HCT116 (cell line): ENCODE measurements around the gene PRELID2.

ENCODE experiments used
- EZH2 ChIP-seq: fragments of 200-600 bp; sonication (generic); IDR thresholded peaks from 2 replicates; pipeline ENCODE4 v1.6.1; 2017; ENCODE audit warnings: antibody characterized with exemption, mixed run types
- FOSL1 ChIP-seq: IDR thresholded peaks from 2 replicates; pipeline ENCODE4 v1.6.1; 2012; ENCODE audit warnings: low read depth
- POLR2A ChIP-seq: IDR thresholded peaks from 2 replicates; pipeline ENCODE4 v1.7.0; 2011; ENCODE audit warnings: borderline replicate concordance; ENCODE audit not compliant: insufficient read depth, insufficient read length; ENCODE audit errors: extremely low read depth
- POLR2AphosphoS5 ChIP-seq: IDR thresholded peaks from 2 replicates; pipeline ENCODE4 v1.6.1; 2011; ENCODE audit warnings: mild to moderate bottlenecking, low read depth, low read length, moderate library complexity
- SP1 ChIP-seq: IDR thresholded peaks from 2 replicates; pipeline ENCODE4 v1.6.1; 2012; ENCODE audit warnings: low read depth
- SRF ChIP-seq: IDR thresholded peaks from 2 replicates; pipeline ENCODE4 v1.6.1; 2012; ENCODE audit warnings: low read depth
- TCF7L2 ChIP-seq: IDR thresholded peaks from 2 replicates; pipeline ENCODE4 v1.7.0; 2011; ENCODE audit warnings: borderline replicate concordance, inconsistent platforms; ENCODE audit not compliant: insufficient read depth, insufficient read length; ENCODE audit errors: extremely low read depth
- ZFX ChIP-seq: fragments of 450-650 bp; IDR thresholded peaks from 2 replicates; pipeline ENCODE4 v1.6.1; 2017
- TF ChIP-seq, protein P1 (sequence below), 3 experiments: fragments of 200-600 bp in 1 of 3; sonication (generic) in 1 of 3; IDR thresholded peaks in 2 of 3; conservative IDR thresholded peaks in 1 of 3; 2 replicates each; pipeline ENCODE4 v1.5.1; 2012 to 2017; ENCODE audit warnings: low read depth in 2 of 3, low read length in 2 of 3, antibody characterized with exemption in 1 of 3, borderline replicate concordance in 1 of 3, control low read depth in 1 of 3, mild to moderate bottlenecking in 1 of 3, mixed read lengths in 1 of 3, mixed run types in 1 of 3, moderate library complexity in 1 of 3; ENCODE audit not compliant: insufficient read depth in 1 of 3

GRCh38 chr5:145739843-145740242 is 95.3 kb downstream of the PRELID2 start:
- TF ChIP-seq, protein P1, sequence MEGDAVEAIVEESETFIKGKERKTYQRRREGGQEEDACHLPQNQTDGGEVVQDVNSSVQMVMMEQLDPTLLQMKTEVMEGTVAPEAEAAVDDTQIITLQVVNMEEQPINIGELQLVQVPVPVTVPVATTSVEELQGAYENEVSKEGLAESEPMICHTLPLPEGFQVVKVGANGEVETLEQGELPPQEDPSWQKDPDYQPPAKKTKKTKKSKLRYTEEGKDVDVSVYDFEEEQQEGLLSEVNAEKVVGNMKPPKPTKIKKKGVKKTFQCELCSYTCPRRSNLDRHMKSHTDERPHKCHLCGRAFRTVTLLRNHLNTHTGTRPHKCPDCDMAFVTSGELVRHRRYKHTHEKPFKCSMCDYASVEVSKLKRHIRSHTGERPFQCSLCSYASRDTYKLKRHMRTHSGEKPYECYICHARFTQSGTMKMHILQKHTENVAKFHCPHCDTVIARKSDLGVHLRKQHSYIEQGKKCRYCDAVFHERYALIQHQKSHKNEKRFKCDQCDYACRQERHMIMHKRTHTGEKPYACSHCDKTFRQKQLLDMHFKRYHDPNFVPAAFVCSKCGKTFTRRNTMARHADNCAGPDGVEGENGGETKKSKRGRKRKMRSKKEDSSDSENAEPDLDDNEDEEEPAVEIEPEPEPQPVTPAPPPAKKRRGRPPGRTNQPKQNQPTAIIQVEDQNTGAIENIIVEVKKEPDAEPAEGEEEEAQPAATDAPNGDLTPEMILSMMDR (IDR thresholded peaks at IDR 0.05 in 2 of 3, conservative IDR thresholded peaks at IDR 0.05 in 1 of 3; ENCODE audit: borderline replicate concordance in 1 of 3, insufficient read depth in 1 of 3, low read depth in 2 of 3, low read length in 2 of 3), result no peak
- TF ChIP-seq POLR2AphosphoS5, result no peak
- TF ChIP-seq POLR2A, result no peak
- no peak for TF ChIP-seq ZFX
- no peak for TF ChIP-seq SP1
- TF ChIP-seq EZH2, result no peak
- TF ChIP-seq TCF7L2, result no peak
- TF ChIP-seq SRF, result no peak
- TF ChIP-seq FOSL1, result no peak
